Neuronal stem cell (in vitro differentiated cells): ENCODE results near the gene PSKH1.

Source experiments
- DNase-seq: peaks from one replicate; pipeline ENCODE4 v3.0.0-alpha.2; 2013; ENCODE audit warnings: low spot score
- H2AFZ ChIP-seq: one replicate; pipeline ENCODE4 v1.6.1; 2013; ENCODE audit warnings: mild to moderate bottlenecking, low read length, inconsistent platforms
- H2AK5ac ChIP-seq: 2 replicates; pipeline ENCODE4 v1.6.1; 2013; ENCODE audit warnings: low read depth, mild to moderate bottlenecking, inconsistent platforms, low read length, moderate library complexity, mixed read lengths
- H2BK120ac ChIP-seq: 2 replicates; pipeline ENCODE4 v1.6.1; 2013; ENCODE audit warnings: low read depth, mild to moderate bottlenecking, inconsistent platforms, low read length, moderate library complexity, mixed read lengths
- H2BK12ac ChIP-seq: one replicate; pipeline ENCODE4 v1.6.1; 2013; ENCODE audit warnings: low read length, inconsistent platforms
- H2BK15ac ChIP-seq: 2 replicates; pipeline ENCODE4 v1.6.1; 2013; ENCODE audit warnings: mild to moderate bottlenecking, low read length, inconsistent platforms, mixed read lengths
- H2BK5ac ChIP-seq: one replicate; pipeline ENCODE4 v1.6.1; 2013; ENCODE audit warnings: inconsistent platforms, mild to moderate bottlenecking, low read length, moderate library complexity
- H3K14ac ChIP-seq: one replicate; pipeline ENCODE4 v1.6.1; 2013; ENCODE audit warnings: low read length, inconsistent platforms
- H3K18ac ChIP-seq: 2 replicates; pipeline ENCODE4 v1.6.1; 2013; ENCODE audit warnings: low read length, inconsistent platforms
- H3K23ac ChIP-seq: 2 replicates; pipeline ENCODE4 v1.6.1; 2013; ENCODE audit warnings: low read depth, mild to moderate bottlenecking, mixed read lengths, low read length, inconsistent platforms; ENCODE audit not compliant: poor library complexity
- H3K27ac ChIP-seq: replicated peaks from 3 replicates; pipeline ENCODE4 v1.5.1; 2013; ENCODE audit warnings: low read length, inconsistent platforms
- H3K27me3 ChIP-seq, 3 experiments: 2 replicates each; pipeline ENCODE4 v1.6.1; 2013; ENCODE audit warnings: low read length in 3 of 3, mild to moderate bottlenecking in 2 of 3, inconsistent platforms in 1 of 3, low read depth in 1 of 3, mixed read lengths in 1 of 3, moderate library complexity in 1 of 3; ENCODE audit not compliant: control insufficient read depth in 3 of 3, insufficient read depth in 3 of 3
- H3K36me3 ChIP-seq, 2 donors: replicated peaks in 1 of 2; 2 replicates each; pipeline ENCODE4 v1.6.1; 2013; ENCODE audit warnings: low read length in 2 of 2; ENCODE audit not compliant: control insufficient read depth in 2 of 2, insufficient read depth in 2 of 2
- H3K4ac ChIP-seq: 2 replicates; pipeline ENCODE4 v1.6.1; 2013; ENCODE audit warnings: inconsistent platforms, mild to moderate bottlenecking, low read length, moderate library complexity
- H3K4me1 ChIP-seq, 2 donors: 1 replicate in 1 of 2; 2 replicates in 1 of 2; pipeline ENCODE4 v1.6.1; 2013; ENCODE audit warnings: low read length in 2 of 2, low read depth in 1 of 2; ENCODE audit not compliant: control insufficient read depth in 2 of 2, insufficient read depth in 1 of 2
- H3K4me2 ChIP-seq: one replicate; pipeline ENCODE4 v1.6.1; 2013; ENCODE audit warnings: mild to moderate bottlenecking, low read length, inconsistent platforms; ENCODE audit not compliant: insufficient read depth, poor library complexity, severe bottlenecking
- H3K4me3 ChIP-seq, 2 donors: 2 replicates each; pipeline ENCODE4 v1.5.1; 2013; ENCODE audit warnings: low read length in 2 of 2, mild to moderate bottlenecking in 2 of 2, inconsistent platforms in 1 of 2, moderate library complexity in 1 of 2
- H3K79me1 ChIP-seq: one replicate; pipeline ENCODE4 v1.6.1; 2013; ENCODE audit warnings: low read depth, mild to moderate bottlenecking, inconsistent platforms, low read length, moderate library complexity
- H3K9ac ChIP-seq: one replicate; pipeline ENCODE4 v1.6.1; 2013; ENCODE audit warnings: mild to moderate bottlenecking, low read depth, low read length, inconsistent platforms; ENCODE audit not compliant: poor library complexity
- H3K9me3 ChIP-seq, 2 donors: replicated peaks in 1 of 2; 2 replicates each; pipeline versions ENCODE3 to v1.6.1; 2013; ENCODE audit warnings: low read length in 2 of 2, mild to moderate bottlenecking in 2 of 2, inconsistent platforms in 1 of 2, low read depth in 1 of 2, mixed read lengths in 1 of 2, moderate library complexity in 1 of 2; ENCODE audit not compliant: control insufficient read depth in 2 of 2, insufficient read depth in 1 of 2
- H4K8ac ChIP-seq: one replicate; pipeline ENCODE4 v1.6.1; 2013; ENCODE audit warnings: low read depth, mild to moderate bottlenecking, inconsistent platforms, low read length, moderate library complexity
- H4K91ac ChIP-seq: one replicate; pipeline ENCODE4 v1.6.1; 2013; ENCODE audit warnings: low read length, low read depth, mild to moderate bottlenecking, inconsistent platforms; ENCODE audit not compliant: poor library complexity
- WGBS, 2 donors: extraction: QIAGEN DNeasy Blood & Tissue Kit; methylation state at CpG; one replicate each; pipeline ENCODE4 v1.1.7; 2013; ENCODE audit warnings: missing lambda C conversion rate in 2 of 2, mixed read lengths in 1 of 2; ENCODE audit not compliant: insufficient read length in 2 of 2, insufficient replicate concordance in 1 of 2; ENCODE audit errors: extremely low coverage in 2 of 2; 5-methylcytosine and 5-hydroxymethylcytosine counted together

Gene PSKH1

DNA sequence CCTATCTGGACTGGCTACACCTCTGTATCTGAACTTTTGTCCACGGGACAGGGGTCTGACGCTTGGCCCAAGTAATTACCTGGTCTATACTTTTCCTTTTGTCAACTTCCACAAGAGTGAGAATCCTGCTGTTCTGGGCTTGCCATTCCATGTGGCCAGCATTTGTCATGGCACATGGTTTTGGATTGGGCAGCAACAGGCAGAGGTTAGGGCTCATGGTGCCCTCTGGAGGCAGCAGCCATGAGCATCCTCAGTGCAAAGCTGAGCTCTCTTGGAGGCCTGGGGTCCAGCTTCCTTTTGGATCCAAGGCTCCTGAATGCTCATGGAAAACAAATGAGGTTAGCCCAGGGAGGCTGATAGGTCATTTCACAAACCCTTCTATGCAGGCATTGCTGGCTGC lies 27.7 kb upstream of the PSKH1 start:
- Histone ChIP-seq H3K23ac (no peak overlapping the region), H2BK12ac (no peak overlapping the region), H3K9ac (no peak overlapping the region), H3K36me3 (peaks cover 36 to 95% of the 10 kb centered on the region in 2 donors), H3K9me3 (no peaks in the 10 kb centered on the region), H2BK120ac (no peak overlapping the region), H2BK15ac (no peak overlapping the region), H3K4ac (no peak overlapping the region), H3K4me3 (no peak overlapping the region), H3K4me2 (no peak overlapping the region), H2AK5ac (no peak overlapping the region), H3K4me1 (peaks cover 0 to 5% of the 10 kb centered on the region in 2 donors), H3K14ac (no peak overlapping the region), H2AFZ (no peak overlapping the region), H2BK5ac (no peak overlapping the region), H3K27me3 (no peaks in the 10 kb centered on the region), H4K91ac (no peak overlapping the region), H3K18ac (no peak overlapping the region), H3K27ac (no peak overlapping the region), H3K79me1 (peaks cover 15% of the 10 kb centered on the region), H4K8ac (no peak overlapping the region)
- DNase-seq = no peak
- WGBS, 2 donors = no CpG with 5 or more reads among the region's 2 CpGs

DNA sequence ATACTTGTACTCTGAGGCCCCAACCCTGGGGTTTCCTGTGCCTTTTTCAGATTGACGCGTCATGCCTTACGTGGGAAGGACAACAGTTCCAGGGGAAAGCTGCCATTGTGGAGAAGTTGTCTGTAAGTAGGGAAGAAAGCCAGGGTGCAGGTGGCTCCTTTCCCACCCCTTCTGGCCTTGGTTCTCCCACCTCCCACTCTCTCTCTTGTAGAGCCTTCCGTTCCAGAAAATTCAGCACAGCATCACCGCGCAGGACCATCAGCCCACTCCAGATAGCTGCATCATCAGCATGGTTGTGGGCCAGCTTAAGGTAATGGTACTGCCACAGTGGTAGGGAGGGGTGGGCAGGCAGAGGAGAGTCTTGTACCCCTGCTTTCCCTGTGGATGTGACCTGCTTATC lies 24.8 kb upstream of the PSKH1 start:
- Histone ChIP-seq H3K23ac (no peak overlapping the region), H3K4me1 (peaks cover 0 to 6% of the 10 kb centered on the region in 2 donors), H3K27me3 (no peaks in the 10 kb centered on the region), H3K18ac (no peak overlapping the region), H3K4me2 (no peak overlapping the region), H3K14ac (no peak overlapping the region), H2BK12ac (no peak overlapping the region), H3K9ac (no peak overlapping the region), H2AK5ac (no peak overlapping the region), H2BK5ac (no peak overlapping the region), H3K9me3 (no peaks in the 10 kb centered on the region), H4K8ac (no peak overlapping the region), H4K91ac (peak overlapping the region; percentile 35), H2BK120ac (no peak overlapping the region), H2AFZ (no peak overlapping the region), H2BK15ac (no peak overlapping the region), H3K36me3 (peaks cover 32 to 87% of the 10 kb centered on the region in 2 donors), H3K79me1 (peaks cover 3% of the 10 kb centered on the region), H3K4ac (no peak overlapping the region), H3K27ac (no peak overlapping the region), H3K4me3 (peak overlapping the region in 1 of 2 donors; percentile 13)
- no CpG with 5 or more reads among the region's 6 CpGs for WGBS, 2 donors
- DNase-seq = no peak

- no peak overlapping the region for H3K27ac ChIP-seq
- no peaks in the 10 kb centered on the region for H3K27me3 ChIP-seq
- peaks cover 8 to 10% of the 10 kb centered on the region in 2 donors for H3K4me1 ChIP-seq
- H3K23ac ChIP-seq = no peak overlapping the region
- no peak overlapping the region for H3K9ac ChIP-seq
- no peak overlapping the region for H3K18ac ChIP-seq
- H3K4me3 ChIP-seq = no peak overlapping the region
- peaks cover 8% of the 10 kb centered on the region for H3K79me1 ChIP-seq
- no peak overlapping the region for H3K4me2 ChIP-seq
- H2BK15ac ChIP-seq = no peak overlapping the region
- H2AFZ ChIP-seq = no peak overlapping the region
- no peak overlapping the region for H2BK12ac ChIP-seq
- no peak overlapping the region for H4K8ac ChIP-seq
- WGBS, 2 donors = no CpG with 5 or more reads among the region's 7 CpGs
- no peak overlapping the region for H2AK5ac ChIP-seq
- no peak overlapping the region for H2BK120ac ChIP-seq
- no peak overlapping the region for H3K4ac ChIP-seq
- no peak overlapping the region for H4K91ac ChIP-seq
- DNase-seq = no peak
- H3K14ac ChIP-seq = no peak overlapping the region
- H2BK5ac ChIP-seq = no peak overlapping the region
- H3K9me3 ChIP-seq = no peaks in the 10 kb centered on the region
- peaks cover 32 to 80% of the 10 kb centered on the region in 2 donors for H3K36me3 ChIP-seq
Observed at GRCh38 chr16:67869653-67870052, 23.4 kb upstream of the PSKH1 start.

GRCh38 chr16:67871256-67871655 lies 21.8 kb upstream of the PSKH1 start:
- Histone ChIP-seq H3K4me3 (no peak overlapping the region), H3K4ac (no peak overlapping the region), H3K36me3 (peaks cover 29 to 77% of the 10 kb centered on the region in 2 donors), H3K23ac (no peak overlapping the region), H3K27ac (no peak overlapping the region), H2BK120ac (no peak overlapping the region), H3K18ac (no peak overlapping the region), H4K91ac (no peak overlapping the region), H3K14ac (no peak overlapping the region), H3K27me3 (no peaks in the 10 kb centered on the region), H2BK12ac (no peak overlapping the region), H3K4me2 (no peak overlapping the region), H3K79me1 (peaks cover 8% of the 10 kb centered on the region), H4K8ac (no peak overlapping the region), H2BK15ac (no peak overlapping the region), H3K9ac (no peak overlapping the region), H3K4me1 (peaks cover 8 to 10% of the 10 kb centered on the region in 2 donors), H2AFZ (no peak overlapping the region), H2BK5ac (no peak overlapping the region), H3K9me3 (no peaks in the 10 kb centered on the region), H2AK5ac (no peak overlapping the region)
- no peak for DNase-seq
- WGBS, 2 donors = no CpG with 5 or more reads among the region's 3 CpGs
